WTC11 (cell line): ENCODE measurements around the gene STON2.

Source experiments
- SP1 ChIP-seq: sonication (generic); formaldehyde crosslinking; conservative IDR thresholded peaks from 2 replicates; pipeline ENCODE4 v1.8.1; 2022; ENCODE audit warnings: missing genetic modification reagents
- TP53 ChIP-seq: sonication (generic); formaldehyde crosslinking; IDR thresholded peaks from 2 replicates; pipeline ENCODE4 v1.8.1; 2023; ENCODE audit warnings: mild to moderate bottlenecking, missing genetic modification reagents
- TF ChIP-seq, protein P1 (sequence below): fragments of 200-600 bp; IDR thresholded peaks from 2 replicates; pipeline ENCODE4 v1.8.0; 2022; ENCODE audit warnings: antibody characterized with exemption
- TF ChIP-seq, protein P2 (sequence below): sonication (generic); formaldehyde crosslinking; conservative IDR thresholded peaks from 2 replicates; pipeline ENCODE4 v1.8.1; 2022; ENCODE audit warnings: mild to moderate bottlenecking, missing genetic modification reagents

DNA sequence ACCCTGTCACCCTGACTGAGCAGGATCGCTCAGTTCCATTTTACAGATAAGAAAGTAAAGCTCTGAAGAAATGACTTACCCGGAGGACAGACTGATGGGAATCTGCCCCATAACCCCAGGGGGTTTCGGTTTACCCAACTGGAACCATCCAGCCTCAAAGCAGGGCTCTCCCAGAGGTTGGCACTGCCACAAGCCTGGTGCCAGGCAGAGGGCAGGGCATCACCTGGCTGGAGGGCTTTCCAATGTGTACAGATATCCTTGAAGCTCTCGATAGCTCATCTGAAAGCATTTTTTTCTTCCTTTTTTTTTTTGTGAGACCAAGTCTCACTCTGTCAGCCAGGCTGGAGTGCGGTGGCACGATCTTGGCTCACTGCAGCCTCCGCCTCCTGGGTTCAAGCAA lies 33.2 kb downstream of the STON2 start:
- TF ChIP-seq TP53 (CRISPR knock-in tag) (no peak), SP1 (CRISPR knock-in tag) (no peak)
- TF ChIP-seq, protein P1, sequence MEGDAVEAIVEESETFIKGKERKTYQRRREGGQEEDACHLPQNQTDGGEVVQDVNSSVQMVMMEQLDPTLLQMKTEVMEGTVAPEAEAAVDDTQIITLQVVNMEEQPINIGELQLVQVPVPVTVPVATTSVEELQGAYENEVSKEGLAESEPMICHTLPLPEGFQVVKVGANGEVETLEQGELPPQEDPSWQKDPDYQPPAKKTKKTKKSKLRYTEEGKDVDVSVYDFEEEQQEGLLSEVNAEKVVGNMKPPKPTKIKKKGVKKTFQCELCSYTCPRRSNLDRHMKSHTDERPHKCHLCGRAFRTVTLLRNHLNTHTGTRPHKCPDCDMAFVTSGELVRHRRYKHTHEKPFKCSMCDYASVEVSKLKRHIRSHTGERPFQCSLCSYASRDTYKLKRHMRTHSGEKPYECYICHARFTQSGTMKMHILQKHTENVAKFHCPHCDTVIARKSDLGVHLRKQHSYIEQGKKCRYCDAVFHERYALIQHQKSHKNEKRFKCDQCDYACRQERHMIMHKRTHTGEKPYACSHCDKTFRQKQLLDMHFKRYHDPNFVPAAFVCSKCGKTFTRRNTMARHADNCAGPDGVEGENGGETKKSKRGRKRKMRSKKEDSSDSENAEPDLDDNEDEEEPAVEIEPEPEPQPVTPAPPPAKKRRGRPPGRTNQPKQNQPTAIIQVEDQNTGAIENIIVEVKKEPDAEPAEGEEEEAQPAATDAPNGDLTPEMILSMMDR, result no peak
- TF ChIP-seq, protein P2, sequence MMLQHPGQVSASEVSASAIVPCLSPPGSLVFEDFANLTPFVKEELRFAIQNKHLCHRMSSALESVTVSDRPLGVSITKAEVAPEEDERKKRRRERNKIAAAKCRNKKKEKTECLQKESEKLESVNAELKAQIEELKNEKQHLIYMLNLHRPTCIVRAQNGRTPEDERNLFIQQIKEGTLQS (CRISPR knock-in tag), result no peak
